ENCODE data around the gene CELF3. TPM values are rescaled to one million over a fixed set of nuclear protein-coding genes. Genes with fewer than 3 reads are reported as not detected.
"Not testable (repeated sequence)": the region's sequence is repeated elsewhere in the genome, so short reads cannot be mapped to it uniquely, and the experiment has no call there.

The CELF3 gene
- total RNA-seq, 2 experiments from 2014 or later: not detected

GRCh38 chr1:151680826-151681225 lies 35.8 kb downstream of the CELF3 start:
- H3K27me3 ChIP-seq (ENCODE audit: control insufficient read depth in 1 of 2, insufficient read depth in 2 of 2, low read length in 2 of 2): no peaks in the 10 kb centered on the region
- no peak for ATAC-seq (ENCODE audit: poor library complexity)
- H3K4me3 ChIP-seq (ENCODE audit: low read length): no peak overlapping the region
- no peaks in the 10 kb centered on the region for H3K4me1 ChIP-seq (ENCODE audit: insufficient read depth, low read length)
- Mint-ChIP-seq H3K27ac (no peak overlapping the region), H3K4me1 (ENCODE audit: low read depth) (no peaks in the 10 kb centered on the region), H3K27me3 (no peaks in the 10 kb centered on the region), H3K36me3 (ENCODE audit: low read depth) (peaks cover 47% of the 10 kb centered on the region), H3K9me3 (no peaks in the 10 kb centered on the region), H3K4me3 (no peak overlapping the region)
- no peak for DNase-seq
- H3K36me3 ChIP-seq (ENCODE audit: insufficient read depth, low read length): peaks cover 34% of the 10 kb centered on the region
- no peak overlapping the region for H3K27ac ChIP-seq (ENCODE audit: low read depth in 1 of 2, low read length in 2 of 2)
- intact Hi-C loops (cut with DNase I, micrococcal nuclease): no loop called here
- ChIA-PET POLR2A (no interaction called here), CTCF (no interaction called here)
- no peaks in the 10 kb centered on the region for H3K9me3 ChIP-seq (ENCODE audit: control insufficient read depth in 1 of 2, insufficient read depth in 1 of 2, low read length in 2 of 2)
- TF ChIP-seq, protein P1, sequence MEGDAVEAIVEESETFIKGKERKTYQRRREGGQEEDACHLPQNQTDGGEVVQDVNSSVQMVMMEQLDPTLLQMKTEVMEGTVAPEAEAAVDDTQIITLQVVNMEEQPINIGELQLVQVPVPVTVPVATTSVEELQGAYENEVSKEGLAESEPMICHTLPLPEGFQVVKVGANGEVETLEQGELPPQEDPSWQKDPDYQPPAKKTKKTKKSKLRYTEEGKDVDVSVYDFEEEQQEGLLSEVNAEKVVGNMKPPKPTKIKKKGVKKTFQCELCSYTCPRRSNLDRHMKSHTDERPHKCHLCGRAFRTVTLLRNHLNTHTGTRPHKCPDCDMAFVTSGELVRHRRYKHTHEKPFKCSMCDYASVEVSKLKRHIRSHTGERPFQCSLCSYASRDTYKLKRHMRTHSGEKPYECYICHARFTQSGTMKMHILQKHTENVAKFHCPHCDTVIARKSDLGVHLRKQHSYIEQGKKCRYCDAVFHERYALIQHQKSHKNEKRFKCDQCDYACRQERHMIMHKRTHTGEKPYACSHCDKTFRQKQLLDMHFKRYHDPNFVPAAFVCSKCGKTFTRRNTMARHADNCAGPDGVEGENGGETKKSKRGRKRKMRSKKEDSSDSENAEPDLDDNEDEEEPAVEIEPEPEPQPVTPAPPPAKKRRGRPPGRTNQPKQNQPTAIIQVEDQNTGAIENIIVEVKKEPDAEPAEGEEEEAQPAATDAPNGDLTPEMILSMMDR (IDR thresholded peaks at IDR 0.05): no peak

- no peaks in the 10 kb centered on the region for H3K4me1 Mint-ChIP-seq (ENCODE audit: low read depth)
- H3K36me3 Mint-ChIP-seq (ENCODE audit: low read depth): peaks cover 45% of the 10 kb centered on the region
- ChIA-PET POLR2A (no interaction called here), CTCF (no interaction called here)
- H3K36me3 ChIP-seq (ENCODE audit: insufficient read depth, low read length): peaks cover 30% of the 10 kb centered on the region
- TF ChIP-seq, protein P1 (IDR thresholded peaks at IDR 0.05): no peak
- H3K27me3 Mint-ChIP-seq: no peaks in the 10 kb centered on the region
- ATAC-seq (ENCODE audit: poor library complexity) (no peak), DNase-seq (no peak)
- H3K27me3 ChIP-seq (ENCODE audit: control insufficient read depth in 1 of 2, insufficient read depth in 2 of 2, low read length in 2 of 2): no peaks in the 10 kb centered on the region
- no peak overlapping the region for H3K27ac Mint-ChIP-seq
- no peak overlapping the region for H3K4me3 ChIP-seq (ENCODE audit: low read length)
- no peaks in the 10 kb centered on the region for H3K4me1 ChIP-seq (ENCODE audit: insufficient read depth, low read length)
- H3K4me3 Mint-ChIP-seq: no peak overlapping the region
- intact Hi-C loops (cut with DNase I, micrococcal nuclease): no loop called here
- H3K9me3 ChIP-seq (ENCODE audit: control insufficient read depth in 1 of 2, insufficient read depth in 1 of 2, low read length in 2 of 2): no peaks in the 10 kb centered on the region
- H3K9me3 Mint-ChIP-seq: no peaks in the 10 kb centered on the region
- H3K27ac ChIP-seq (ENCODE audit: low read depth in 1 of 2, low read length in 2 of 2): no peak overlapping the region
These were observed 36.2 kb downstream of the CELF3 start for GRCh38 chr1:151680391-151680790.

GRCh38 chr1:151673407-151673806 lies 43.2 kb downstream of the CELF3 start:
- peaks cover 18% of the 10 kb centered on the region for H3K4me1 Mint-ChIP-seq (ENCODE audit: low read depth)
- H3K9me3 Mint-ChIP-seq: no peaks in the 10 kb centered on the region
- Histone ChIP-seq H3K4me1 (ENCODE audit: insufficient read depth, low read length) (no peaks in the 10 kb centered on the region), H3K4me3 (ENCODE audit: low read length) (no peak overlapping the region), H3K36me3 (ENCODE audit: insufficient read depth, low read length) (peaks cover 25% of the 10 kb centered on the region), H3K27ac (ENCODE audit: low read depth in 1 of 2, low read length in 2 of 2) (no peak overlapping the region), H3K27me3 (ENCODE audit: control insufficient read depth in 1 of 2, insufficient read depth in 2 of 2, low read length in 2 of 2) (no peaks in the 10 kb centered on the region), H3K9me3 (ENCODE audit: control insufficient read depth in 1 of 2, insufficient read depth in 1 of 2, low read length in 2 of 2) (no peaks in the 10 kb centered on the region)
- ATAC-seq (ENCODE audit: poor library complexity) (no peak), DNase-seq (no peak)
- no peaks in the 10 kb centered on the region for H3K27me3 Mint-ChIP-seq
- intact Hi-C loops (cut with DNase I, micrococcal nuclease): no loop called here
- ChIA-PET CTCF (interaction anchor here (1.0 kb wide), 1 partner anchor 13 kb away, joined by 4 read pairs; no protein-coding TSS in a partner anchor), POLR2A (no interaction called here)
- H3K4me3 Mint-ChIP-seq: no peak overlapping the region
- H3K36me3 Mint-ChIP-seq (ENCODE audit: low read depth): peaks cover 78% of the 10 kb centered on the region
- no peak overlapping the region for H3K27ac Mint-ChIP-seq
- TF ChIP-seq, protein P1 (IDR thresholded peaks at IDR 0.05): no peak

DNA sequence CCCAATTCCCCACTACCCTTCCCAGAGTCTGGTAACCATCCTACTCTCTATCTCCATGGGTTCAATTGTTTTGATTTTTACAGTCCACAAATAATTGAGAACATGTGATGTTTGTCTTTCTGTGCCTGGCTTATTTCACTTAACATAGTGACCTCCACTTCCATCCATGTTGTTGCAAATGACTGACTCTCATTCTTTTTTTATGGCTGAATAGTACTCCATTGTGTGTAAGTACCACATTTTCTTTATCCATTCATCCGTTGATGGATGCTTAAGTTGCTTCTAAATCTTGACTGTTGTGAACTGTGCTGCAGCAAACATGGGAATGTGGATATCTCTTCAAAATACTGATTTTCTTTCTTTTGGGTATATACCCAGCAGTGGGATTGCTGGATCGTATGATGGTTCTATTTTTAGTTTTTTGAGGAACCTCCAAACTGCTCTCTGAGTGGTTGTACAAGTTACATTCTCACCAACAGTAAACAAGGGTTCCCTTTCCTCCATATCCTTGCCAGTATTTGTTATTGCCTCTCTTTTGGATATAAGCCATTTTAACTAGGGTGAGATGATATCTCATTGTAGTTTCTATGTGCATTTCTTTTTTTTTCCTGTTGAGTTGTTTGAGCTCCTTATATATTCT lies 46.4 kb downstream of the CELF3 start:
- H3K27ac Mint-ChIP-seq; ATAC-seq (ENCODE audit: poor library complexity); H3K4me3 Mint-ChIP-seq; CTCF ChIA-PET; H3K4me3 ChIP-seq (ENCODE audit: low read length); POLR2A ChIA-PET; H3K9me3 ChIP-seq (ENCODE audit: control insufficient read depth in 1 of 2, insufficient read depth in 1 of 2, low read length in 2 of 2); H3K27ac ChIP-seq (ENCODE audit: low read depth in 1 of 2, low read length in 2 of 2); H3K9me3 Mint-ChIP-seq; H3K27me3 ChIP-seq (ENCODE audit: control insufficient read depth in 1 of 2, insufficient read depth in 2 of 2, low read length in 2 of 2); H3K27me3 Mint-ChIP-seq; H3K4me1 ChIP-seq (ENCODE audit: insufficient read depth, low read length); intact Hi-C loops (cut with DNase I, micrococcal nuclease); DNase-seq: not testable (repeated sequence)
- Mint-ChIP-seq H3K4me1 (ENCODE audit: low read depth) (peaks cover 22% of the 10 kb centered on the region), H3K36me3 (ENCODE audit: low read depth) (peaks cover 95% of the 10 kb centered on the region)
- peaks cover 29% of the 10 kb centered on the region for H3K36me3 ChIP-seq (ENCODE audit: insufficient read depth, low read length)
